GM21390 (cell line): ENCODE results near the gene RNF182.

Experiments
- ATAC-seq: cut with Tn5 transposase; IDR thresholded peaks from one replicate; pipeline ENCODE4 v1.9.1; 2021; ENCODE audit not compliant: unreplicated experiment

Gene RNF182

DNA sequence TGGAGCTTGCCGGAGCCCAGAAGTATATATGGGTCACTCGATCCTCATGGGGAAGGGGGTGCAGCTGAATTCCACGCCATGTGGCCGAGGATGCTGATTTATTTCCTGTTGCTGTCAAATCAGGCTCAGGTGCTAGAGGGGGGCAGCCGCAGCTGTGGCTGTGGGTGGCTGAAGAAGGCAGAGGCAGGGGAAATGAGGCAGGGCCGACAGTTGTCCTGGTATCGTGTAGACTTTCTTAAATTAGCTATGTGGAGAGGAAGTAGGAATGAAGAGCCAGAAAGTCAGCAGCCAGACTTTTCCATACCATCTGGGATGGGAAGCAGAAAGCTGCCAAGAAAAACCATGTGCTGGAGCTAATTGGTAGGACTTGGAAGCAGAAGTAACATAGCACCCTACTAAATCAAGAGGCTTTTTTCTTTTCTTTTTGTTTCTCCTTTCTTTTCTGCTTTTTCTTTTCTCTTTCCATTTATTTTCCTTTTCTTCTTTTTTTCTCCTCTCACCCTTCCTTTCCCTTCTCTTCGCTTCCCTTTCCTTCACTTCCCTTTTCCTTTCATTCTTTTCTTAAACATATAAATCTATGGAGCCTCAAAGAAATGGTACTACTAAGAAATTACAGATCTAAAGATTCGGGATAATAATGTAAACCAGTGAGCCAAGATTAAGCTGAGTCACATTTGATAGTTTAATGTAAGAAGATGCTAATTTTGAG, 102.2 kb downstream of the RNF182 start:
- no peak for ATAC-seq

DNA sequence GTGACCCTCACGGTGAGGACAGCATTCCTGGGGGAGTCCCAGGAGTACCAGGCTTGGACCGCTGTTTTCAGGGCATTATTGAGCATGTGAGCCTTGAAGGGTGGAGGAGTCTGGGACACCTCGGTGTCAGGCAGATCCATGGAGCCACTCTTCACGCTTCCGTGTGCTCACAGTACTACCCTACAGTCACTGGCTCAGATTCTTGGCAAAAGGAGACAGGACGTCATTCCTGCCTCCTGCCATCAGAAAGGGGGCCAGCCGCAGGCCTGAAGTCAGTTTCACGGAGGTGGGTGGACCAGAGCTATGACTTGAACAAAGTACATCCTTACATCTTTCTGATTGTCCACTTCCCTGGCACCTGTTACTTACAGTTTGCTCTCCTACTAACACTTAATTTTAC, 103.9 kb downstream of the RNF182 start:
- no peak for ATAC-seq

GRCh38 chr6:14029605-14030004, 104.9 kb downstream of the RNF182 start:
- no peak for ATAC-seq
